IMR-90 (cell line): ENCODE measurements around the gene RBMS3. TPM values are rescaled to one million over a fixed set of nuclear protein-coding genes. Genes with fewer than 3 reads are reported as not detected.

ENCODE experiments used
- ATAC-seq: fragments of 200-7000 bp; cut with Tn5 transposase; 2 replicates; pipeline ENCODE4 v1.9.1; 2020; ENCODE audit warnings: low read depth, mild to moderate bottlenecking, moderate library complexity
- BruUV-seq: library from RNA; stranded (reverse); fragments of 400-500 nt; replicated peaks from 2 replicates; lab custom pipeline; 2021; lab: Mats Ljungman, UMichigan
- CTCF ChIA-PET: fragments of 300-600 bp; formaldehyde crosslinking; extraction: SDS; loops from one replicate; lab custom pipeline; 2021; ENCODE audit warnings: antibody characterized with exemption; lab: Yijun Ruan, JAX
- POLR2A ChIA-PET: fragments of 300-600 bp; sonication (Branson Sonifier 250); formaldehyde crosslinking; loops from one replicate; lab custom pipeline; 2022; ENCODE audit warnings: antibody characterized with exemption; ENCODE audit not compliant: unreplicated experiment; lab: Charles Lee
- DNase-seq: peaks from one replicate; pipeline ENCODE4 v3.0.0; 2013
- H2AFZ ChIP-seq: replicated peaks from 2 replicates; pipeline ENCODE3; 2013; ENCODE audit warnings: low read length, mild to moderate bottlenecking; ENCODE audit not compliant: poor library complexity
- H2AK5ac ChIP-seq: 2 replicates; pipeline ENCODE4 v1.6.1; 2013; ENCODE audit warnings: low read depth, low read length, inconsistent platforms
- H2AK9ac ChIP-seq: replicated peaks from 2 replicates; pipeline ENCODE3; 2013; ENCODE audit warnings: mild to moderate bottlenecking, low read depth, low read length, moderate library complexity; ENCODE audit not compliant: poor library complexity
- H2BK120ac ChIP-seq: 2 replicates; pipeline ENCODE4 v1.6.1; 2013; ENCODE audit warnings: low read depth, low read length, inconsistent platforms
- H2BK15ac ChIP-seq: 3 replicates; pipeline ENCODE4 v1.6.1; 2013; ENCODE audit warnings: low read depth, low read length, inconsistent platforms
- H2BK20ac ChIP-seq: 2 replicates; pipeline ENCODE4 v1.6.1; 2013; ENCODE audit warnings: low read depth, mild to moderate bottlenecking, inconsistent platforms, low read length, moderate library complexity
- H2BK5ac ChIP-seq: 2 replicates; pipeline ENCODE4 v1.6.1; 2013; ENCODE audit warnings: mild to moderate bottlenecking, low read depth, low read length, inconsistent platforms; ENCODE audit not compliant: poor library complexity, severe bottlenecking
- H3K14ac ChIP-seq: replicated peaks from 2 replicates; pipeline ENCODE4 v1.6.1; 2013; ENCODE audit warnings: low read depth, low read length, inconsistent platforms
- H3K18ac ChIP-seq: 2 replicates; pipeline ENCODE4 v1.6.1; 2013; ENCODE audit warnings: low read depth, low read length, control low read depth
- H3K23ac ChIP-seq: 2 replicates; pipeline ENCODE4 v1.6.1; 2013; ENCODE audit warnings: low read depth, low read length, inconsistent platforms
- H3K27ac ChIP-seq: 2 replicates; pipeline ENCODE4 v1.5.1; 2013; ENCODE audit warnings: mild to moderate bottlenecking, control low read depth, low read length; ENCODE audit not compliant: insufficient read depth
- H3K27me3 ChIP-seq: 2 replicates; pipeline ENCODE4 v1.6.1; 2013; ENCODE audit warnings: low read length; ENCODE audit not compliant: control insufficient read depth, insufficient read depth
- H3K36me3 ChIP-seq: 2 replicates; pipeline ENCODE4 v1.6.1; 2013; ENCODE audit warnings: low read length, mixed read lengths; ENCODE audit not compliant: control insufficient read depth, insufficient read depth
- H3K4ac ChIP-seq: 2 replicates; pipeline ENCODE4 v1.6.1; 2013; ENCODE audit warnings: low read depth, low read length, inconsistent platforms
- H3K4me1 ChIP-seq: 2 replicates; pipeline ENCODE4 v1.6.1; 2013; ENCODE audit warnings: low read length, mixed read lengths; ENCODE audit not compliant: control insufficient read depth, insufficient read depth
- H3K4me2 ChIP-seq: 2 replicates; pipeline ENCODE4 v1.6.1; 2013; ENCODE audit warnings: low read depth, mild to moderate bottlenecking, control low read depth, low read length, moderate library complexity
- H3K4me3 ChIP-seq: 2 replicates; pipeline ENCODE4 v1.5.1; 2013; ENCODE audit warnings: low read depth, mild to moderate bottlenecking, control low read depth, low read length, moderate library complexity; ENCODE audit not compliant: insufficient read depth
- H3K56ac ChIP-seq: 2 replicates; pipeline ENCODE4 v1.6.1; 2013; ENCODE audit warnings: low read length, inconsistent platforms; ENCODE audit not compliant: insufficient read depth; ENCODE audit errors: extremely low read depth
- H3K79me1 ChIP-seq, 2 experiments: 2 replicates each; pipeline ENCODE4 v1.6.1; 2013; ENCODE audit warnings: low read length in 2 of 2, inconsistent platforms in 1 of 2, low read depth in 1 of 2
- H3K9ac ChIP-seq: 2 replicates; pipeline ENCODE4 v1.6.1; 2013; ENCODE audit warnings: low read depth, low read length, control low read depth
- H3K9me1 ChIP-seq: 2 replicates; pipeline ENCODE4 v1.6.1; 2013; ENCODE audit warnings: low read length, inconsistent platforms; ENCODE audit not compliant: insufficient read depth
- H3K9me3 ChIP-seq: 2 replicates; pipeline ENCODE4 v1.6.1; 2013; ENCODE audit warnings: low read length; ENCODE audit not compliant: control insufficient read depth, insufficient read depth
- H4K20me1 ChIP-seq: 2 replicates; pipeline ENCODE4 v1.6.1; 2013; ENCODE audit warnings: low read length, inconsistent platforms; ENCODE audit not compliant: insufficient read depth
- H4K5ac ChIP-seq: 2 replicates; pipeline ENCODE4 v1.6.1; 2013; ENCODE audit warnings: mild to moderate bottlenecking, low read depth, low read length, control low read depth
- H4K8ac ChIP-seq, 2 experiments: 2 replicates each; pipeline ENCODE4 v1.6.1; 2013; ENCODE audit warnings: low read depth in 2 of 2, low read length in 2 of 2, control low read depth in 1 of 2, inconsistent platforms in 1 of 2
- H4K91ac ChIP-seq: 2 replicates; pipeline ENCODE4 v1.6.1; 2013; ENCODE audit warnings: low read depth, low read length, inconsistent platforms; ENCODE audit not compliant: insufficient read depth
- CEBPB ChIP-seq: IDR thresholded peaks from 2 replicates; pipeline ENCODE4 v1.6.1; 2012; ENCODE audit warnings: low read depth, low read length, improper control_type of control experiment
- MAFK ChIP-seq: IDR thresholded peaks from 2 replicates; pipeline ENCODE4 v1.6.1; 2012; ENCODE audit warnings: low read depth, low read length, improper control_type of control experiment
- NFE2L2 ChIP-seq: fragments of 150-350 bp; IDR thresholded peaks from 2 replicates; pipeline ENCODE4 v1.6.1; 2016; ENCODE audit warnings: low read depth, mild to moderate bottlenecking, low read length
- WGBS, 2 experiments: methylation state at CpG; one replicate each; pipeline versions ENCODE4 v1.1.5 to v1.1.7; 2013; ENCODE audit warnings: missing lambda C conversion rate in 2 of 2; ENCODE audit not compliant: insufficient read length in 1 of 2; ENCODE audit errors: extremely low coverage in 2 of 2; 5-methylcytosine and 5-hydroxymethylcytosine counted together
- dilution Hi-C: fragments of 300-500 bp; cut with HindIII; formaldehyde crosslinking; loops from one replicate; pipeline ENCODE4 v1.14.3; 2018; ENCODE audit warnings: low sequenced_read_pairs; ENCODE audit not compliant: unreplicated experiment
- in situ Hi-C: fragments of 300-500 bp; cut with MboI; formaldehyde crosslinking; loops from 3 replicates; pipeline ENCODE4 v1.14.3; 2019; ENCODE audit warnings: low sequenced_read_pairs, inconsistent platforms, mixed read lengths
- intact Hi-C: fragments of 100-400 bp; cut with micrococcal nuclease; formaldehyde crosslinking; loops from 2 replicates; pipeline ENCODE4 v1.10.0; 2022
- polyA plus RNA-seq, 3 experiments: library from polyadenylated mRNA; depleted of rRNA; stranded (reverse); fragments of >200 nt; gene quantifications; 2 replicates each; pipeline ENCODE4 v1.2.3, GENCODE V29; 2012; ENCODE audit warnings: low replicate concordance in 1 of 3
- total RNA-seq: library from RNA; depleted of rRNA; stranded (reverse); fragments of >200 nt; gene quantifications from 2 replicates; pipeline ENCODE4 v1.2.3, GENCODE V29; 2012

The RBMS3 gene
- total and polyA plus RNA-seq, 2 of the 4 experiments (the other 2 are of a cell fraction): 15.2 to 127 TPM

GRCh38 chr3:29597376-29598008, 316.6 kb downstream of the RBMS3 start:
- peak overlapping the region; percentile 55 for H2BK5ac ChIP-seq
- H2AK9ac ChIP-seq: no peak overlapping the region
- H3K23ac ChIP-seq: peak overlapping the region; percentile 54
- H3K79me1 ChIP-seq: peaks cover 16 to 23% of the 10 kb centered on the region in 2 experiments
- in situ Hi-C loops: no loop called here
- H3K9me3 ChIP-seq: no peaks in the 10 kb centered on the region
- intact Hi-C loops: no loop called here
- H2AFZ ChIP-seq: no peak overlapping the region
- no peaks in the 10 kb centered on the region for H3K4me1 ChIP-seq
- H3K18ac ChIP-seq: peak overlapping the region; percentile 76; the same call in 1 of the 2 replicates
- H3K9me1 ChIP-seq: no peaks in the 10 kb centered on the region
- ATAC-seq (peak; percentile 62), DNase-seq (peak; percentile 36)
- TF ChIP-seq NFE2L2: no peak
- TF ChIP-seq MAFK: no peak
- peak; percentile 55 for TF ChIP-seq CEBPB
- dilution Hi-C loops: no loop called here
- no peak overlapping the region for H3K27ac ChIP-seq
- no peaks in the 10 kb centered on the region for H4K20me1 ChIP-seq
- H3K4me3 ChIP-seq: peak overlapping the region; percentile 8; the same call in 1 of the 2 replicates
- ChIA-PET CTCF (no interaction called here), POLR2A (no interaction called here)
- no peaks in the 10 kb centered on the region for H3K36me3 ChIP-seq
- no peak overlapping the region; the same call in 1 of the 2 replicates for H3K9ac ChIP-seq
- peak overlapping the region; percentile 5; the same call in 1 of the 3 replicates for H2BK15ac ChIP-seq
- H4K91ac ChIP-seq: peak overlapping the region; percentile 26; the same call in 1 of the 2 replicates
- peak overlapping the region; percentile 5; the same call in 1 of the 2 replicates for H3K4ac ChIP-seq
- peak overlapping the region in 1 of 2 experiments; percentile 75; a peak in 1 of 4 replicates for H4K8ac ChIP-seq
- no peak overlapping the region for H3K56ac ChIP-seq
- peak overlapping the region; percentile 98 for H3K4me2 ChIP-seq
- no CpG with 5 or more reads among the region's 3 CpGs for WGBS, 2 experiments
- peak overlapping the region; percentile 43; the same call in 1 of the 2 replicates for H2BK20ac ChIP-seq
- H3K14ac ChIP-seq: peak overlapping the region; percentile 73; the same call in 1 of the 2 replicates
- no TSS peak for BruUV-seq
- no peaks in the 10 kb centered on the region for H3K27me3 ChIP-seq
- H2AK5ac ChIP-seq: no peak overlapping the region
- peak overlapping the region; percentile 54; the same call in 1 of the 2 replicates for H2BK120ac ChIP-seq
- no peak overlapping the region for H4K5ac ChIP-seq
